HCT116 (cell line): ENCODE data around the gene DDX39B.
"Not testable (repeated sequence)": the region's sequence is repeated elsewhere in the genome, so short reads cannot be mapped to it uniquely, and the experiment has no call there.

Experiments used
- CTCF ChIP-seq, 3 experiments: fragments of 200-600 bp in 1 of 3; sonication (generic) in 1 of 3; IDR thresholded peaks in 2 of 3; conservative IDR thresholded peaks in 1 of 3; 2 replicates each; pipeline ENCODE4 v1.5.1; 2012 to 2017; ENCODE audit warnings: low read depth in 2 of 3, low read length in 2 of 3, antibody characterized with exemption in 1 of 3, borderline replicate concordance in 1 of 3, control low read depth in 1 of 3, mild to moderate bottlenecking in 1 of 3, mixed read lengths in 1 of 3, mixed run types in 1 of 3, moderate library complexity in 1 of 3; ENCODE audit not compliant: insufficient read depth in 1 of 3
- EZH2 ChIP-seq: fragments of 200-600 bp; sonication (generic); IDR thresholded peaks from 2 replicates; pipeline ENCODE4 v1.6.1; 2017; ENCODE audit warnings: antibody characterized with exemption, mixed run types

- TF ChIP-seq EZH2; CTCF (IDR thresholded peaks at IDR 0.05 in 2 of 3, conservative IDR thresholded peaks at IDR 0.05 in 1 of 3; ENCODE audit: borderline replicate concordance in 1 of 3, insufficient read depth in 1 of 3, low read depth in 2 of 3, low read length in 2 of 3): not testable (repeated sequence)
Measured at GRCh38 chr6:31487674-31488073, 54.1 kb downstream of the DDX39B start.
